ENCODE data around the gene CCDC177.

DNA sequence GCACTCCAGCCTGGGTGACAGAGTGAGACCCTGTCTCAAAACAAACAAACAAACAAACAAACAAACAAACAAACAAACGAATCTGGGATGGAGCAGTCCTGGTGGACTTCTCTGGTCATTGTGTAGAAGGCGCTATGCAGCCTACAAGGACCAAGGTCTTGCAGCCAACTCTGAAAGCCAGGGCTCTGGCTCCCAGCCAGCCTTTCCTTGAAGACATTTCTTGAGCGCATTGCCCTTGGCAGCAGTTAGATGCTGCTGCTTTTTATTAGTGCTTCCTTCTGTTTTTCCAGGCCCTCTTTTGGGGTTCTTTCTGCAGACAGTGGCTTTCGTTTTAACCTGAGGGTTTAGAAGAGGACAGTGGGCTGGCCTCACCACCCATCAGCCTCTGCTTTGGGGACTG, 20.2 kb downstream of the CCDC177 start:
- TF ChIP-seq, protein P1, sequence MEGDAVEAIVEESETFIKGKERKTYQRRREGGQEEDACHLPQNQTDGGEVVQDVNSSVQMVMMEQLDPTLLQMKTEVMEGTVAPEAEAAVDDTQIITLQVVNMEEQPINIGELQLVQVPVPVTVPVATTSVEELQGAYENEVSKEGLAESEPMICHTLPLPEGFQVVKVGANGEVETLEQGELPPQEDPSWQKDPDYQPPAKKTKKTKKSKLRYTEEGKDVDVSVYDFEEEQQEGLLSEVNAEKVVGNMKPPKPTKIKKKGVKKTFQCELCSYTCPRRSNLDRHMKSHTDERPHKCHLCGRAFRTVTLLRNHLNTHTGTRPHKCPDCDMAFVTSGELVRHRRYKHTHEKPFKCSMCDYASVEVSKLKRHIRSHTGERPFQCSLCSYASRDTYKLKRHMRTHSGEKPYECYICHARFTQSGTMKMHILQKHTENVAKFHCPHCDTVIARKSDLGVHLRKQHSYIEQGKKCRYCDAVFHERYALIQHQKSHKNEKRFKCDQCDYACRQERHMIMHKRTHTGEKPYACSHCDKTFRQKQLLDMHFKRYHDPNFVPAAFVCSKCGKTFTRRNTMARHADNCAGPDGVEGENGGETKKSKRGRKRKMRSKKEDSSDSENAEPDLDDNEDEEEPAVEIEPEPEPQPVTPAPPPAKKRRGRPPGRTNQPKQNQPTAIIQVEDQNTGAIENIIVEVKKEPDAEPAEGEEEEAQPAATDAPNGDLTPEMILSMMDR (IDR thresholded peaks at IDR 0.05), result no peak
- TF ChIP-seq POLR2A (IDR thresholded peaks at IDR 0.05), result no peak

All from right lobe of liver (tissue), 4 donors.